K562 (cell line): ENCODE measurements around the gene DSP. TPM values are rescaled to one million over a fixed set of nuclear protein-coding genes. Genes with fewer than 3 reads are reported as not detected.

Source experiments
- CREBBP ChIP-seq: IDR thresholded peaks from one replicate; pipeline ENCODE4 v1.6.1; 2012; ENCODE audit warnings: low read depth, mild to moderate bottlenecking, control low read depth, inconsistent platforms, low read length
- FOXA1 ChIP-seq: fragments of 450-650 bp; IDR thresholded peaks from 2 replicates; pipeline ENCODE4 v1.6.1; 2016; ENCODE audit warnings: mild to moderate bottlenecking, borderline replicate concordance
- HDAC6 ChIP-seq: IDR thresholded peaks from 2 replicates; pipeline ENCODE4 v1.6.1; 2012; ENCODE audit warnings: low read depth, mild to moderate bottlenecking, control low read depth, inconsistent platforms, low read length, moderate library complexity
- HEY1 ChIP-seq: fragments of 250-450 bp; sonication (Bioruptor Pico); IDR thresholded peaks from 2 replicates; pipeline ENCODE4 v1.5.0; 2020; ENCODE audit warnings: mild to moderate bottlenecking, moderate library complexity, borderline replicate concordance
- JUND ChIP-seq, 2 experiments: IDR thresholded peaks; 2 replicates in 1 of 2; 3 replicates in 1 of 2; pipeline ENCODE4 v1.6.1; 2011; ENCODE audit warnings: borderline replicate concordance in 2 of 2, low read depth in 2 of 2, low read length in 2 of 2, improper control_type of control experiment in 1 of 2, missing biosample characterization in 1 of 2, missing genetic modification characterization in 1 of 2, missing genetic modification reagents in 1 of 2
- NFATC3 ChIP-seq: fragments of 450-650 bp; IDR thresholded peaks from 2 replicates; pipeline ENCODE4 v1.6.1; 2017; ENCODE audit warnings: mild to moderate bottlenecking
- NR3C1 ChIP-seq: sonication (generic); formaldehyde crosslinking; IDR thresholded peaks from 2 replicates; pipeline ENCODE4 v1.8.1; 2022; ENCODE audit warnings: missing genetic modification reagents
- POLR2A ChIP-seq: fragments of 450-650 bp; conservative IDR thresholded peaks from 2 replicates; pipeline ENCODE4 v1.6.1; 2016
- SMARCC2 ChIP-seq: fragments of 450-650 bp; IDR thresholded peaks from 2 replicates; pipeline ENCODE4 v1.6.1; 2017; ENCODE audit warnings: antibody characterized with exemption, moderate library complexity, mild to moderate bottlenecking, low read depth
- ZNF197 ChIP-seq: fragments of 200-800 bp; sonication (Bioruptor generic); IDR thresholded peaks from 2 replicates; pipeline ENCODE4 v1.6.1; 2016; ENCODE audit warnings: low read depth, missing genetic modification characterization, missing compliant biosample characterization
- ZNF699 ChIP-seq: fragments of 250-450 bp; sonication (Bioruptor Pico); IDR thresholded peaks from 2 replicates; pipeline ENCODE4 v1.8.0; 2021; ENCODE audit warnings: mild to moderate bottlenecking, moderate library complexity; ENCODE audit not compliant: insufficient replicate concordance
- polyA plus RNA-seq, 8 experiments: library from polyadenylated mRNA; depleted of rRNA in 4 of 8; stranded (reverse) in 5 of 8; unstranded in 3 of 8; fragments of >200 nt; fragmentation: Nextera tagmentation in 2 of 8; fragmentation: Illumina TruSeq in 1 of 8; extraction: Ambion mirVana in 2 of 8; extraction: Trizol in 1 of 8; gene quantifications; 2 replicates each; pipeline versions ENCODE4 v1.2.1 to v1.2.3, GENCODE V29; 2011 to 2014; ENCODE audit warnings: inconsistent platforms in 1 of 8, missing spikeins in 1 of 8
- total RNA-seq, 7 experiments: library from RNA; depleted of rRNA in 6 of 7; stranded (reverse); fragments of >200 nt in 6 of 7; fragmentation: Illumina TruSeq in 2 of 7; extraction: Trizol in 2 of 7; gene quantifications; 2 replicates each; pipeline versions ENCODE4 v1.2.1 to v1.2.3, GENCODE V29; 2011 to 2021; ENCODE audit warnings: low replicate concordance in 1 of 7
- TF ChIP-seq, protein P1 (sequence below): fragments of 250-450 bp; sonication (Bioruptor Pico); IDR thresholded peaks from 2 replicates; pipeline ENCODE4 v1.5.1; 2021; ENCODE audit warnings: mild to moderate bottlenecking
- TF ChIP-seq, protein P2 (sequence below), 2 experiments: fragments of 450-650 bp; formaldehyde crosslinking in 1 of 2; IDR thresholded peaks; 2 replicates each; pipeline versions ENCODE4 v1.4.0 to v1.6.1; 2014 to 2020; ENCODE audit warnings: mild to moderate bottlenecking in 2 of 2, borderline replicate concordance in 1 of 2, low read depth in 1 of 2
- TF ChIP-seq, protein P3 (sequence below): sonication (generic); formaldehyde crosslinking; IDR thresholded peaks from 2 replicates; pipeline ENCODE4 v1.8.0; 2022; ENCODE audit warnings: missing genetic modification reagents, mild to moderate bottlenecking, borderline replicate concordance

Gene DSP
- total and polyA plus RNA-seq, 9 of the 15 experiments (the other 6 are each of a cell fraction or from before 2014, with no cell fraction given): under 0.01 to 0.24 (median 0.03) TPM; not detected in 2

DNA sequence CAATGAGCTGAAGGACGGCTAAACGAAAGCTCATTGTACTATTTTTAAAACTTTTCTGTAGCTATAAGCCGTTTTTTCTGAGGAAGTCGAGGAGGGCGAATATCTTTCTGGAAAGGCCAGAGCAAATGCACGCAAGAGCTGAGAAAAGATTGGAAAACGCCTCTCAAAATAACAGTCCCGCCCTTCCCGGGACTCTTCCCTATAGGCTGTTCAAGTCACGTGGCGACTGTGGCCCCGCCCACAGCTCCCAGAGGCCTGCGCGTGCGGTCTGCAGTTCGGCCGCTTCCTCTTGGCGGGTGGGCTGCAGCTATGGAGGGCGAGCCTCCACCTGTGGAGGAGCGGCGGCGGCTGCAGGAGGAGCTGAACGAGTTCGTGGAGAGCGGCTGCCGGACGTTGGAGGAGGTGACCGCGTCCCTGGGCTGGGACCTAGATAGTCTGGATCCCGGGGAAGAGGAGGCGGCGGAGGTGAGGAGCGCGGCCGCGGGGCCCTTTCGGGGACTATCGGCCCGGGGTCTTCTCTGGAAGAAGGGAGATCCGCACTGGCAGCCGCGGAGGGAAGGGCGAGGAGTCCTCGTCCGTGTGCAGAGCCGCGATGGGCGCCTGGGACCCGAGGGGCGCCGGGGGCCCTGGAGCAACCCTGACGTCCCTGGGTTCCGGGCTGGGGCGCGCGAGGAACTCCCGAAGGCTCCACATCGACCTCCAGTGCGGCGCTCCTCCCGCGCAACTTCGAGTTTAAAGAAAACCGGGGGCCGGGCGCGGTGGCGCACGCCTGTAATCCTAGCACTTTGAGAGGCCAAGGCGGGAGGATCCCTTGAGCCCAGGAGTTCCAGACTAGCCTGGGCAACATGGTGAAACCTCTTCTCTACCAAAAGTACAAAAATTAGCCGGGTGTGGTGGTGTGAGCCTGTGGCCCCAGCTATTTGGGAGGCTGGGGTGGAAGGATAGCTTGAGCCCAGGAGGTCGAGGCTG is 48.8 kb downstream of the DSP start, which contains the start of gene SNRNP48 (continued):
- TF ChIP-seq, protein P1, sequence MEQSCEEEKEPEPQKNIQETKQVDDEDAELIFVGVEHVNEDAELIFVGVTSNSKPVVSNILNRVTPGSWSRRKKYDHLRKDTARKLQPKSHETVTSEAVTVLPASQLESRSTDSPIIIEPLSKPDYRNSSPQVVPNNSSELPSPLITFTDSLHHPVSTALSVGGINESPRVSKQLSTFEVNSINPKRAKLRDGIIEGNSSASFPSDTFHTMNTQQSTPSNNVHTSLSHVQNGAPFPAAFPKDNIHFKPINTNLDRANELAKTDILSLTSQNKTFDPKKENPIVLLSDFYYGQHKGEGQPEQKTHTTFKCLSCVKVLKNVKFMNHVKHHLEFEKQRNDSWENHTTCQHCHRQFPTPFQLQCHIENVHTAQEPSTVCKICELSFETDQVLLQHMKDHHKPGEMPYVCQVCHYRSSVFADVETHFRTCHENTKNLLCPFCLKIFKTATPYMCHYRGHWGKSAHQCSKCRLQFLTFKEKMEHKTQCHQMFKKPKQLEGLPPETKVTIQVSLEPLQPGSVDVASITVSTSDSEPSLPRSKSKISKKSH (CRISPR knock-in tag): no peak
- TF ChIP-seq JUND (IDR thresholded peaks at IDR 0.05; ENCODE audit: borderline replicate concordance, low read depth, low read length) (peak; percentile 23; the same call in 1 of the 2 replicates), JUND (tag; IDR thresholded peaks at IDR 0.05; ENCODE audit: borderline replicate concordance, low read depth, low read length) (no peak), ZNF197 (CRISPR knock-in tag) (no peak), HEY1 (CRISPR knock-in tag) (no peak), NFATC3 (no peak), SMARCC2 (no peak), NR3C1 (no peak), POLR2A (peak; percentile 98), ZNF699 (CRISPR knock-in tag) (no peak), CREBBP (no peak), FOXA1 (no peak), HDAC6 (no peak)
- TF ChIP-seq, protein P2, sequence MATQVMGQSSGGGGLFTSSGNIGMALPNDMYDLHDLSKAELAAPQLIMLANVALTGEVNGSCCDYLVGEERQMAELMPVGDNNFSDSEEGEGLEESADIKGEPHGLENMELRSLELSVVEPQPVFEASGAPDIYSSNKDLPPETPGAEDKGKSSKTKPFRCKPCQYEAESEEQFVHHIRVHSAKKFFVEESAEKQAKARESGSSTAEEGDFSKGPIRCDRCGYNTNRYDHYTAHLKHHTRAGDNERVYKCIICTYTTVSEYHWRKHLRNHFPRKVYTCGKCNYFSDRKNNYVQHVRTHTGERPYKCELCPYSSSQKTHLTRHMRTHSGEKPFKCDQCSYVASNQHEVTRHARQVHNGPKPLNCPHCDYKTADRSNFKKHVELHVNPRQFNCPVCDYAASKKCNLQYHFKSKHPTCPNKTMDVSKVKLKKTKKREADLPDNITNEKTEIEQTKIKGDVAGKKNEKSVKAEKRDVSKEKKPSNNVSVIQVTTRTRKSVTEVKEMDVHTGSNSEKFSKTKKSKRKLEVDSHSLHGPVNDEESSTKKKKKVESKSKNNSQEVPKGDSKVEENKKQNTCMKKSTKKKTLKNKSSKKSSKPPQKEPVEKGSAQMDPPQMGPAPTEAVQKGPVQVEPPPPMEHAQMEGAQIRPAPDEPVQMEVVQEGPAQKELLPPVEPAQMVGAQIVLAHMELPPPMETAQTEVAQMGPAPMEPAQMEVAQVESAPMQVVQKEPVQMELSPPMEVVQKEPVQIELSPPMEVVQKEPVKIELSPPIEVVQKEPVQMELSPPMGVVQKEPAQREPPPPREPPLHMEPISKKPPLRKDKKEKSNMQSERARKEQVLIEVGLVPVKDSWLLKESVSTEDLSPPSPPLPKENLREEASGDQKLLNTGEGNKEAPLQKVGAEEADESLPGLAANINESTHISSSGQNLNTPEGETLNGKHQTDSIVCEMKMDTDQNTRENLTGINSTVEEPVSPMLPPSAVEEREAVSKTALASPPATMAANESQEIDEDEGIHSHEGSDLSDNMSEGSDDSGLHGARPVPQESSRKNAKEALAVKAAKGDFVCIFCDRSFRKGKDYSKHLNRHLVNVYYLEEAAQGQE (IDR thresholded peaks at IDR 0.05; ENCODE audit: borderline replicate concordance): peak; percentile 85
- TF ChIP-seq, protein P2 (CRISPR knock-in tag; IDR thresholded peaks at IDR 0.05; ENCODE audit: low read depth): no peak
- TF ChIP-seq, protein P3, sequence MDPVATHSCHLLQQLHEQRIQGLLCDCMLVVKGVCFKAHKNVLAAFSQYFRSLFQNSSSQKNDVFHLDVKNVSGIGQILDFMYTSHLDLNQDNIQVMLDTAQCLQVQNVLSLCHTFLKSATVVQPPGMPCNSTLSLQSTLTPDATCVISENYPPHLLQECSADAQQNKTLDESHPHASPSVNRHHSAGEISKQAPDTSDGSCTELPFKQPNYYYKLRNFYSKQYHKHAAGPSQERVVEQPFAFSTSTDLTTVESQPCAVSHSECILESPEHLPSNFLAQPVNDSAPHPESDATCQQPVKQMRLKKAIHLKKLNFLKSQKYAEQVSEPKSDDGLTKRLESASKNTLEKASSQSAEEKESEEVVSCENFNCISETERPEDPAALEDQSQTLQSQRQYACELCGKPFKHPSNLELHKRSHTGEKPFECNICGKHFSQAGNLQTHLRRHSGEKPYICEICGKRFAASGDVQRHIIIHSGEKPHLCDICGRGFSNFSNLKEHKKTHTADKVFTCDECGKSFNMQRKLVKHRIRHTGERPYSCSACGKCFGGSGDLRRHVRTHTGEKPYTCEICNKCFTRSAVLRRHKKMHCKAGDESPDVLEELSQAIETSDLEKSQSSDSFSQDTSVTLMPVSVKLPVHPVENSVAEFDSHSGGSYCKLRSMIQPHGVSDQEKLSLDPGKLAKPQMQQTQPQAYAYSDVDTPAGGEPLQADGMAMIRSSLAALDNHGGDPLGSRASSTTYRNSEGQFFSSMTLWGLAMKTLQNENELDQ (CRISPR knock-in tag): no peak
